SU-DHL-6 (cell line): ENCODE data around the gene PLCH1.

Source experiments
- H2AFZ ChIP-seq: fragments of 200-600 bp; sonication (generic); 2 replicates; pipeline ENCODE4 v1.6.1; 2014; ENCODE audit warnings: low read depth, mild to moderate bottlenecking, moderate library complexity, mixed read lengths, antibody characterized with exemption, low read length; ENCODE audit not compliant: severe bottlenecking
- H3F3A ChIP-seq: fragments of 200-600 bp; shearing (Covaris generic); 2 replicates; pipeline ENCODE4 v1.6.0; 2016; ENCODE audit warnings: antibody characterized with exemption, mild to moderate bottlenecking; ENCODE audit not compliant: insufficient read depth
- H3K27ac ChIP-seq: fragments of 200-600 bp; sonication (generic); 2 replicates; pipeline ENCODE4 v1.5.1; 2016; ENCODE audit warnings: low read depth, mild to moderate bottlenecking, low read length, moderate library complexity, mixed read lengths
- H3K27me3 ChIP-seq: fragments of 200-600 bp; sonication (generic), shearing (Covaris generic); 2 replicates; pipeline ENCODE4 v1.6.0; 2014; ENCODE audit warnings: mild to moderate bottlenecking, low read length
- H3K36me3 ChIP-seq: fragments of 200-600 bp; sonication (generic); 2 replicates; pipeline ENCODE4 v1.6.1; 2014; ENCODE audit warnings: mild to moderate bottlenecking, low read length, mixed read lengths
- H3K4me2 ChIP-seq: fragments of 300-600, 200-600 bp; shearing (Covaris generic), sonication (generic); 2 replicates; pipeline ENCODE4 v1.6.0; 2014; ENCODE audit warnings: low read length, low read depth, mild to moderate bottlenecking; ENCODE audit not compliant: poor library complexity, severe bottlenecking
- H3K4me3 ChIP-seq: fragments of 200-600 bp; sonication (generic); 2 replicates; pipeline ENCODE4 v1.5.1; 2014; ENCODE audit warnings: antibody characterized with exemption, low read length, mild to moderate bottlenecking, mixed read lengths; ENCODE audit not compliant: insufficient read depth, poor library complexity, severe bottlenecking
- H3K79me2 ChIP-seq: fragments of 200-600 bp; sonication (generic); 2 replicates; pipeline ENCODE4 v1.6.1; 2014; ENCODE audit warnings: mild to moderate bottlenecking, low read length, moderate library complexity; ENCODE audit not compliant: insufficient read depth
- H3K9ac ChIP-seq: fragments of 200-600 bp; sonication (generic); 2 replicates; pipeline ENCODE4 v1.7.0; 2014; ENCODE audit warnings: mild to moderate bottlenecking, low read length
- H3K9me2 ChIP-seq: fragments of 200-600 bp; sonication (generic); replicated peaks from 2 replicates; pipeline ENCODE4 v1.6.1; 2014; ENCODE audit warnings: low read length; ENCODE audit not compliant: insufficient read depth
- H3K9me3 ChIP-seq: fragments of 200-600 bp; sonication (generic); 2 replicates; pipeline ENCODE4 v1.6.1; 2014; ENCODE audit warnings: low read length, mixed read lengths; ENCODE audit not compliant: insufficient read depth
- H4K20me1 ChIP-seq: fragments of 200-600 bp; sonication (generic); 2 replicates; pipeline ENCODE4 v1.6.1; 2014; ENCODE audit warnings: low read depth, mild to moderate bottlenecking, antibody characterized with exemption, low read length, moderate library complexity, mixed read lengths
- EZH2phosphoT487 ChIP-seq: fragments of 200-600 bp; sonication (generic), shearing (Covaris generic); conservative IDR thresholded peaks from 2 replicates; pipeline ENCODE4 v1.6.1; 2018; ENCODE audit warnings: mild to moderate bottlenecking, antibody characterized with exemption, low read length, moderate library complexity, mixed read lengths
- TF ChIP-seq, protein P1 (sequence below): fragments of 200-600 bp; sonication (generic); IDR thresholded peaks from one replicate; pipeline ENCODE4 v1.5.1; 2017; ENCODE audit warnings: antibody characterized with exemption, mild to moderate bottlenecking, low read length, moderate library complexity; ENCODE audit not compliant: insufficient read depth, poor library complexity, severe bottlenecking

The PLCH1 gene

DNA sequence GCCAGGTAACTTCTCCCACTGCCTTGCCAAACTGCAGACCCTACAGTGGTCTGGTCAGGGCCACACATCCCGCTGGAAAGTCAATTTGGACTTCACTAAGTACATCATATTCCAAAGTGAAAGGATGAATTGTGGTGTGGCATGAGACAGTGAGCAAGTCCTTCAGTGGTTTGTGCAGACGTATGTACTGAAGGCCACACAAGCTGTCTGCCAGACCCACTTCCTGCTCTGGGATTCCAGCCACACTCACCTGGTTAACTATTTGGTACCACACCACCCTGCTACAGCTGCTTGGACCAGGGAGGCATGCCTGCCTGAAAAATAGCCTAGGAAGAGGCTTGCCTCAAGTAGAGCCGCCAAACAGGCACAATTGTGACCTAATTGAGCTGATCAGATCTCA is 357.3 kb downstream of the PLCH1 start:
- TF ChIP-seq EZH2phosphoT487, result no peak
- TF ChIP-seq, protein P1, sequence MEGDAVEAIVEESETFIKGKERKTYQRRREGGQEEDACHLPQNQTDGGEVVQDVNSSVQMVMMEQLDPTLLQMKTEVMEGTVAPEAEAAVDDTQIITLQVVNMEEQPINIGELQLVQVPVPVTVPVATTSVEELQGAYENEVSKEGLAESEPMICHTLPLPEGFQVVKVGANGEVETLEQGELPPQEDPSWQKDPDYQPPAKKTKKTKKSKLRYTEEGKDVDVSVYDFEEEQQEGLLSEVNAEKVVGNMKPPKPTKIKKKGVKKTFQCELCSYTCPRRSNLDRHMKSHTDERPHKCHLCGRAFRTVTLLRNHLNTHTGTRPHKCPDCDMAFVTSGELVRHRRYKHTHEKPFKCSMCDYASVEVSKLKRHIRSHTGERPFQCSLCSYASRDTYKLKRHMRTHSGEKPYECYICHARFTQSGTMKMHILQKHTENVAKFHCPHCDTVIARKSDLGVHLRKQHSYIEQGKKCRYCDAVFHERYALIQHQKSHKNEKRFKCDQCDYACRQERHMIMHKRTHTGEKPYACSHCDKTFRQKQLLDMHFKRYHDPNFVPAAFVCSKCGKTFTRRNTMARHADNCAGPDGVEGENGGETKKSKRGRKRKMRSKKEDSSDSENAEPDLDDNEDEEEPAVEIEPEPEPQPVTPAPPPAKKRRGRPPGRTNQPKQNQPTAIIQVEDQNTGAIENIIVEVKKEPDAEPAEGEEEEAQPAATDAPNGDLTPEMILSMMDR, result no peak
- H3K27ac ChIP-seq, result no peak overlapping the region
- H3K4me3 ChIP-seq, result no peak overlapping the region

DNA sequence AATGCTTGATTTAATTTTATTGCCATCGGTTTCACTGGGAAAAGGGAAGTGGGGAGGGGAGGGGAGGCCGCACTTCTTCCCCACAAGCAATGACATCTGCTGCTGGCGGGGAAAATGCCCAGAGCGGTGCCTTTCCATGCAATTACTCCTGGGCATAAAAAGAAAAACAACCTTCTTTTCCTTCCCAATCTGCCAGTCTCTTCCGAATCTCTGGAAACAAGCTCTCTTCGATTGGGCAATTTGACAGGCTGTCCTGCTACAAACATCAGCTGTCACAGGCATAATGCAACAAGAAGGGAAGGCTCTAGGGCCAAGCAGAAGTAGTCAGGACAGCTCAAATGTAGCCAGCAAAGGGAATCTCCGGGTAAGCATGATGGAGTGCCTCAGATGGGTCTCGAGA is 358.0 kb downstream of the PLCH1 start:
- no peak overlapping the region for H2AFZ ChIP-seq
- no peaks in the 10 kb centered on the region for H4K20me1 ChIP-seq
- no peaks in the 10 kb centered on the region for H3K79me2 ChIP-seq
- no peaks in the 10 kb centered on the region for H3K27me3 ChIP-seq
- TF ChIP-seq EZH2phosphoT487, result no peak
- TF ChIP-seq, protein P1, result no peak
- no peaks in the 10 kb centered on the region for H3K9me2 ChIP-seq
- no peak overlapping the region for H3K4me2 ChIP-seq
- H3K9me3 ChIP-seq, result no peaks in the 10 kb centered on the region
- H3F3A ChIP-seq, result no peaks in the 10 kb centered on the region
- H3K4me3 ChIP-seq, result no peak overlapping the region
- H3K9ac ChIP-seq, result no peak overlapping the region
- no peaks in the 10 kb centered on the region for H3K36me3 ChIP-seq
- no peak overlapping the region for H3K27ac ChIP-seq

More for the DNA sequence above, 357.3 kb downstream of the PLCH1 start:
- H3K4me2 ChIP-seq, result no peak overlapping the region
- H3K36me3 ChIP-seq, result no peaks in the 10 kb centered on the region
- H3K9me2 ChIP-seq, result no peaks in the 10 kb centered on the region
- no peaks in the 10 kb centered on the region for H3F3A ChIP-seq
- no peak overlapping the region for H2AFZ ChIP-seq
- H3K27me3 ChIP-seq, result no peaks in the 10 kb centered on the region
- no peaks in the 10 kb centered on the region for H3K9me3 ChIP-seq
- H3K79me2 ChIP-seq, result no peaks in the 10 kb centered on the region
- H3K9ac ChIP-seq, result no peak overlapping the region
- no peaks in the 10 kb centered on the region for H4K20me1 ChIP-seq

DNA sequence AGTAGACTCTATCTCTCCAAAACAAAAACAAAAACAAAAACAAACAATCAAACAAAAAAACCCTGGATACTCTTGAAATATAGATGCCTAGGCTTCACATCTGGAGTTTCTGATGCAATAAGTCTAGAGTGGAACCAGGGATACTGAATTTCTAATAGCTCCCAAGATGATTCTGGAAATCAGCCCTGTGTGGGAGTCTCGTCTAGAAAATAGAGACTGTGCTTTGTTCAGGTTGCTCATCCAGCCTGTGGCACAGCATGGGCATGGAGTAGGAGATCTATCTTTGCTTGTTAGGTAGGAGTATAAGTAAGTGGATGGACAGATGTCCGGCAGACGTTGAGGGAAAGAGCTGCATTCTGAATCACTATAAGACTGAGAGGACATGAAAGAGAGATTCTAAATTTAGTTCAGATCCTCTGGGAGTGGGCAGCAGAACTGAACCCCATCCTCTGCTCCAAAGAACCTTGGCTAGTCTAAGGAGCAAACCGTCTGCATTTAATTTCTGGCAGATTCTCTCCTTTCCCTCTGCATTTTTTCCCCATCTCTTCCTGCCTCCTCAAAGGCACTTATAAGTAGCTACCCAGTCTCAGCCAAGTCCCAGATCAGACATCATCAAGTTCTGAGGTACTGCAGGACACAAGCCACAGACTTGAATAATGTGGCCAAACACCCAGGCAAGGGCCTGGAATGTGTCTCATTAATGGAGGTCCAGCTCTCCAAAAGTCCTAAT is 358.8 kb downstream of the PLCH1 start:
- no peak overlapping the region for H3K4me3 ChIP-seq

More for the DNA sequence above, 358.8 kb downstream of the PLCH1 start:
- Histone ChIP-seq H3K9me3 (no peaks in the 10 kb centered on the region), H3K36me3 (no peaks in the 10 kb centered on the region), H3K27ac (no peak overlapping the region), H3K79me2 (no peaks in the 10 kb centered on the region), H3K4me2 (no peak overlapping the region), H2AFZ (no peak overlapping the region), H3K9ac (no peak overlapping the region), H3F3A (no peaks in the 10 kb centered on the region), H3K9me2 (no peaks in the 10 kb centered on the region), H3K27me3 (no peaks in the 10 kb centered on the region), H4K20me1 (no peaks in the 10 kb centered on the region)
- TF ChIP-seq, protein P1, result no peak
- no peak for TF ChIP-seq EZH2phosphoT487
